ENCODE data around the gene PARN.
"Not testable (repeated sequence)": the region's sequence is repeated elsewhere in the genome, so short reads cannot be mapped to it uniquely, and the experiment has no call there.

PARN gene

GRCh38 chr16:14472357-14472756 is 157.7 kb downstream of the PARN start:
- no peak for DNase-seq (ENCODE audit: low spot score)

GRCh38 chr16:14470788-14471187 is 159.3 kb downstream of the PARN start:
- DNase-seq (ENCODE audit: low spot score) = no peak

GRCh38 chr16:14465799-14466198 is 164.3 kb downstream of the PARN start:
- no peak for DNase-seq (ENCODE audit: low spot score)

GRCh38 chr16:14464796-14465195 is 165.3 kb downstream of the PARN start:
- no peak for DNase-seq (ENCODE audit: low spot score)

GRCh38 chr16:14464192-14464591 is 165.9 kb downstream of the PARN start:
- no peak for DNase-seq (ENCODE audit: low spot score)

- DNase-seq (ENCODE audit: low spot score) = no peak
These were observed 167.2 kb downstream of the PARN start for GRCh38 chr16:14462811-14463210.

- DNase-seq (ENCODE audit: low spot score) = no peak
These were observed 169.3 kb downstream of the PARN start for GRCh38 chr16:14460726-14461125.

- DNase-seq (ENCODE audit: low spot score) = no peak
These were observed 171.5 kb downstream of the PARN start for GRCh38 chr16:14458576-14458975.

- DNase-seq (ENCODE audit: low spot score) = no peak
These were observed 173.1 kb downstream of the PARN start for GRCh38 chr16:14456793-14457481.

- no peak for DNase-seq (ENCODE audit: low spot score)
These were observed 174.5 kb downstream of the PARN start for GRCh38 chr16:14455573-14455972.

- no peak for DNase-seq (ENCODE audit: low spot score)
These were observed 175.7 kb downstream of the PARN start for GRCh38 chr16:14454391-14454790.

- no peak for DNase-seq (ENCODE audit: low spot score)
These were observed 178.0 kb downstream of the PARN start for GRCh38 chr16:14452066-14452465.

GRCh38 chr16:14450846-14451245 is 179.2 kb downstream of the PARN start:
- DNase-seq (ENCODE audit: low spot score) = no peak

GRCh38 chr16:14449790-14450480 is 180.1 kb downstream of the PARN start:
- DNase-seq (ENCODE audit: low spot score) = no peak

- DNase-seq (ENCODE audit: low spot score) = no peak
These were observed 180.7 kb downstream of the PARN start for GRCh38 chr16:14449334-14449733.

GRCh38 chr16:14448879-14449278 is 181.2 kb downstream of the PARN start:
- no peak for DNase-seq (ENCODE audit: low spot score)

GRCh38 chr16:14447783-14448182 is 182.3 kb downstream of the PARN start:
- DNase-seq (ENCODE audit: low spot score) = no peak

- DNase-seq (ENCODE audit: low spot score) = no peak
These were observed 183.3 kb downstream of the PARN start for GRCh38 chr16:14446796-14447195.

- DNase-seq (ENCODE audit: low spot score) = no peak
These were observed 183.9 kb downstream of the PARN start for GRCh38 chr16:14445937-14446715.

GRCh38 chr16:14444979-14445810 is 184.9 kb downstream of the PARN start:
- DNase-seq (ENCODE audit: low spot score) = no peak

GRCh38 chr16:14441533-14441932 is 188.5 kb downstream of the PARN start:
- DNase-seq (ENCODE audit: low spot score) = not testable (repeated sequence)

GRCh38 chr16:14438256-14438655 is 191.8 kb downstream of the PARN start:
- DNase-seq (ENCODE audit: low spot score) = no peak

Measured in ecto neural progenitor cell (in vitro differentiated cells).